Sigmoid colon (tissue), 3 donors: ENCODE results near the gene KRT17.

Experiments
- POLR2A ChIP-seq, 2 donors: fragments of 450-650 bp; IDR thresholded peaks; one replicate each; pipeline ENCODE4 v1.6.1; 2016; ENCODE audit warnings: antibody characterized with exemption in 2 of 2, mild to moderate bottlenecking in 2 of 2, moderate library complexity in 2 of 2
- TF ChIP-seq, protein P1 (sequence below), 4 experiments: fragments of 450-650 bp in 3 of 4; fragments of 200-600 bp in 1 of 4; IDR thresholded peaks; one replicate each; pipeline ENCODE4 v1.5.1; 2016 to 2019; ENCODE audit warnings: antibody characterized with exemption in 4 of 4, mild to moderate bottlenecking in 3 of 4, moderate library complexity in 2 of 4

DNA sequence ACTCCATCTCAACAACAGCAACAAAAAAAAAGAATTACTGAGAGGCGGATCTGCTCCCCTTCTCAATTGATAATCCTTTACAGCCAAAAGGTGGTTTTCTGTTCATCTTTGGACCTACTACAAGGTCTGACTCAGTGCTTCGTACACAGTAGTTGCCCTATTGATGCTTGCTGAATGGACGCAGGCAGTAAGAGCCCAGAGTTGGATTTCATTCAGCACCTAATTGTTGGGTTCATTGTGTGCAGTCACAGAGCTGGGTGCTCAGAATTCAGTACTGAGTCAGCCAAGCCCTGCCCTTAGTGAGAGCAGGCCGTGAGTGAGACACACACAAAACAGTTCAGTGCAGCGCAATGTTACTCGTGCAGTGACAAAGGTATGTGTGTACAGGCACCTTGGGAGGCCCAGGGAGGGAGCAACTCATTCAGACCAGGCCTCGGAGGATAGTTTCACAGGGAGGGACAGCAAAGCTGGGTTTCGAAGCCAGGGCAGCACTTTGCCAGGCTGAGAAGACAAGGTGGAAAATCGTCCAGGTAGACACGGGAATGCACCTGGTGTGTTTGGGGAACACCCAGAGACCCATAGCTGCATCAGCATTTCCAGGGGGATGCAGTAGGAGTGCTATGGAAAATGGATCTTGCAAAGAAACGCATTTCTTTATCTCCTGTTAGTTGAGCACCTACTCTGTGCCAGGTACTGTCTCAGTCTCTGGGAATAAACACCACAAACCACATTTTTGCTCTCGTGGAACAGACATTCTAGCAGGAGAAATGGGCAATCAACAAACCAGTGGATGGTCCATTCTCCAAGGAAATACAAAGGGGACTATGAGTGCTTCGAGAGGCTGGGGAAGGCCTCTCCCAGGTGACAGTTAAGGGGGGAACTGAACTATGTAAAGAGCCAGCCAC is 18.1 kb upstream of the KRT17 start:
- TF ChIP-seq, protein P1, sequence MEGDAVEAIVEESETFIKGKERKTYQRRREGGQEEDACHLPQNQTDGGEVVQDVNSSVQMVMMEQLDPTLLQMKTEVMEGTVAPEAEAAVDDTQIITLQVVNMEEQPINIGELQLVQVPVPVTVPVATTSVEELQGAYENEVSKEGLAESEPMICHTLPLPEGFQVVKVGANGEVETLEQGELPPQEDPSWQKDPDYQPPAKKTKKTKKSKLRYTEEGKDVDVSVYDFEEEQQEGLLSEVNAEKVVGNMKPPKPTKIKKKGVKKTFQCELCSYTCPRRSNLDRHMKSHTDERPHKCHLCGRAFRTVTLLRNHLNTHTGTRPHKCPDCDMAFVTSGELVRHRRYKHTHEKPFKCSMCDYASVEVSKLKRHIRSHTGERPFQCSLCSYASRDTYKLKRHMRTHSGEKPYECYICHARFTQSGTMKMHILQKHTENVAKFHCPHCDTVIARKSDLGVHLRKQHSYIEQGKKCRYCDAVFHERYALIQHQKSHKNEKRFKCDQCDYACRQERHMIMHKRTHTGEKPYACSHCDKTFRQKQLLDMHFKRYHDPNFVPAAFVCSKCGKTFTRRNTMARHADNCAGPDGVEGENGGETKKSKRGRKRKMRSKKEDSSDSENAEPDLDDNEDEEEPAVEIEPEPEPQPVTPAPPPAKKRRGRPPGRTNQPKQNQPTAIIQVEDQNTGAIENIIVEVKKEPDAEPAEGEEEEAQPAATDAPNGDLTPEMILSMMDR (IDR thresholded peaks at IDR 0.05): no peak
- TF ChIP-seq POLR2A (IDR thresholded peaks at IDR 0.05): no peak
